HEK293 (cell line): Measurements from ENCODE around the gene LONP2.
A peak's percentile ranks its signal among the peaks of the same experiment; 100 is the strongest.

Experiments used
- CTCF ChIA-PET: fragments of 350-600 bp; formaldehyde crosslinking; extraction: SDS; loops from one replicate; lab custom pipeline; 2021; ENCODE audit warnings: antibody characterized with exemption; lab: Yijun Ruan, JAX
- POLR2A ChIA-PET: fragments of 300-600 bp; formaldehyde crosslinking; extraction: SDS; loops from one replicate; lab custom pipeline; 2020; ENCODE audit warnings: antibody characterized with exemption, inconsistent platforms; lab: Yijun Ruan, JAX
- H3K27ac ChIP-seq: fragments of 200-500 bp; sonication (Bioruptor generic); 2 replicates; pipeline ENCODE4 v1.5.1; 2014; ENCODE audit warnings: low read depth, low read length, control low read depth, inconsistent platforms; ENCODE audit errors: extremely low read depth
- H3K36me3 ChIP-seq, 2 experiments: fragments of 200-500 bp in 1 of 2; sonication (Bioruptor generic) in 1 of 2; 1 replicate in 1 of 2; 2 replicates in 1 of 2; pipeline ENCODE4 v1.5.1; 2014 to 2017; ENCODE audit warnings: inconsistent platforms in 2 of 2, low read length in 2 of 2; ENCODE audit not compliant: control insufficient read depth in 2 of 2, insufficient read depth in 1 of 2
- H3K4me1 ChIP-seq: fragments of 200-500 bp; sonication (Bioruptor generic); 2 replicates; pipeline ENCODE4 v1.5.1; 2014; ENCODE audit warnings: mild to moderate bottlenecking, low read length, inconsistent platforms; ENCODE audit not compliant: control insufficient read depth, insufficient read depth
- H3K4me3 ChIP-seq: 2 replicates; pipeline ENCODE4 v1.5.1; 2011; ENCODE audit warnings: low read depth, mild to moderate bottlenecking, control low read depth, low read length, moderate library complexity
- H3K9me3 ChIP-seq: fragments of 200-500 bp; sonication (Bioruptor generic); 2 replicates; pipeline ENCODE4 v1.5.1; 2014; ENCODE audit warnings: low read depth, low read length, inconsistent platforms; ENCODE audit not compliant: control insufficient read depth, insufficient read depth
- GLIS1 ChIP-seq: fragments of 450-650 bp; formaldehyde crosslinking; IDR thresholded peaks from 2 replicates; pipeline ENCODE4 v1.5.1; 2016; ENCODE audit warnings: missing biosample characterization, missing genetic modification characterization
- KLF8 ChIP-seq: fragments of 450-650 bp; formaldehyde crosslinking; IDR thresholded peaks from 2 replicates; pipeline ENCODE4 v1.5.1; 2016; ENCODE audit warnings: missing biosample characterization, missing genetic modification characterization
- PRDM6 ChIP-seq: fragments of 450-650 bp; formaldehyde crosslinking; IDR thresholded peaks from 2 replicates; pipeline ENCODE4 v1.5.1; 2017; ENCODE audit warnings: missing biosample characterization, missing genetic modification characterization
- YY1 ChIP-seq: fragments of 450-650 bp; formaldehyde crosslinking; IDR thresholded peaks from 2 replicates; pipeline ENCODE4 v1.5.1; 2018; ENCODE audit warnings: missing biosample characterization, missing genetic modification characterization
- ZEB2 ChIP-seq: fragments of 450-650 bp; formaldehyde crosslinking; IDR thresholded peaks from 2 replicates; pipeline ENCODE4 v1.5.1; 2016; ENCODE audit warnings: missing biosample characterization, missing genetic modification characterization
- ZFP3 ChIP-seq: fragments of 450-650 bp; formaldehyde crosslinking; IDR thresholded peaks from 2 replicates; pipeline ENCODE4 v1.5.1; 2016; ENCODE audit warnings: low read depth, missing biosample characterization, missing genetic modification characterization
- ZIC2 ChIP-seq: fragments of 450-650 bp; formaldehyde crosslinking; IDR thresholded peaks from 2 replicates; pipeline ENCODE4 v1.5.1; 2016; ENCODE audit warnings: missing biosample characterization, missing genetic modification characterization
- ZNF132 ChIP-seq: fragments of 450-650 bp; formaldehyde crosslinking; IDR thresholded peaks from 2 replicates; pipeline ENCODE4 v1.5.1; 2017; ENCODE audit warnings: missing biosample characterization, missing genetic modification characterization, borderline replicate concordance
- ZNF274 ChIP-seq, 2 experiments: fragments of 200-500 bp in 1 of 2; fragments of 450-650 bp in 1 of 2; sonication (Bioruptor generic) in 1 of 2; formaldehyde crosslinking in 1 of 2; IDR thresholded peaks; 2 replicates each; pipeline versions ENCODE4 v1.5.1 to v1.6.1; 2014 to 2016; ENCODE audit warnings: borderline replicate concordance in 1 of 2, inconsistent platforms in 1 of 2, low read length in 1 of 2, missing biosample characterization in 1 of 2, missing genetic modification characterization in 1 of 2
- ZNF629 ChIP-seq: fragments of 450-650 bp; formaldehyde crosslinking; IDR thresholded peaks from 2 replicates; pipeline ENCODE4 v1.5.1; 2017; ENCODE audit warnings: missing biosample characterization, missing genetic modification characterization
- ZNF660 ChIP-seq: fragments of 450-650 bp; IDR thresholded peaks from 2 replicates; pipeline ENCODE4 v1.5.1; 2018; ENCODE audit warnings: missing biosample characterization, mild to moderate bottlenecking, missing genetic modification characterization
- ZNF76 ChIP-seq: fragments of 450-650 bp; formaldehyde crosslinking; IDR thresholded peaks from 2 replicates; pipeline ENCODE4; 2016; ENCODE audit warnings: low read depth, missing biosample characterization, missing genetic modification characterization, borderline replicate concordance
- ZNF791 ChIP-seq: fragments of 450-650 bp; formaldehyde crosslinking; IDR thresholded peaks from 2 replicates; pipeline ENCODE4 v1.5.1; 2016; ENCODE audit warnings: missing biosample characterization, missing genetic modification characterization
- TF ChIP-seq, protein P1 (sequence below): fragments of 450-650 bp; formaldehyde crosslinking; IDR thresholded peaks from 2 replicates; pipeline ENCODE4 v1.5.1; 2016; ENCODE audit warnings: missing biosample characterization, missing genetic modification characterization
- TF ChIP-seq, protein P2 (sequence below): fragments of 450-650 bp; formaldehyde crosslinking; IDR thresholded peaks from 2 replicates; pipeline ENCODE4 v1.5.1; 2016; ENCODE audit warnings: missing biosample characterization, missing genetic modification characterization

The LONP2 gene

GRCh38 chr16:48323783-48324775 is 80.0 kb downstream of the LONP2 start:
- POLR2A ChIA-PET = no interaction called here
- no peak for TF ChIP-seq ZNF76
- TF ChIP-seq PRDM6 (tag by site-specific recombination) = no peak
- peaks cover 0 to 20% of the 10 kb centered on the region in 2 experiments; a peak in 1 of 3 replicates for H3K36me3 ChIP-seq
- no peak overlapping the region for H3K4me3 ChIP-seq
- no peak overlapping the region for H3K27ac ChIP-seq
- H3K4me1 ChIP-seq = 0 out of 2 replicates have a peak, but pooled peaks cover 2% of the 10 kb centered on the region
- no peaks in the 10 kb centered on the region for H3K9me3 ChIP-seq
- CTCF ChIA-PET = interaction anchor here (1.6 kb wide), 1 partner anchor 299 kb away, joined by 3 read pairs; no protein-coding TSS in a partner anchor

GRCh38 chr16:48326915-48327314 is 82.8 kb downstream of the LONP2 start:
- TF ChIP-seq ZIC2 (tag by site-specific recombination) = peak; percentile 38; the same call in 1 of the 2 replicates
- TF ChIP-seq ZEB2 = no peak
- TF ChIP-seq, all 188 proteins: peak for 1
- CTCF ChIA-PET = interaction anchor here (0.8 to 1.2 kb wide), 2 partner anchors 9 to 162 kb away, joined by 3 read pairs; no protein-coding TSS in a partner anchor
- no peaks in the 10 kb centered on the region for H3K9me3 ChIP-seq

DNA sequence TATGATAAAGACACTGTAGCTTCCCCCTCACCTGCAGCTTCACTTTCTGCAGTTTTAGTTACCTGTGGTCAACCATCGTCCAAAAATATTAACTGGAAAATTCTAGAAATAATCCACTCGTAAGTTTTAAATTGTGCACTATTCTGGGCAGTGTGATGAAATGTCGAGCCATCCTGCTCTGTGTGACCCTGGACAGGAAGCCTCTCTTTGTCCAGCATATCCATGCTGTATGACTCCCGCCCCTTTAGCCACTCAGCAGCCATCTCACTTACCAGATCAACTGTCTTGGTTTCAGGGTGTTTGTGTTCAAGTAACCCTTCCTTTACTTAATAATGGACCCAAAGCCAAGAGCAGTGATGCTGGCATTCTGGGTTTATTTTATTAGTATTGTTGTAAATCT is 85.0 kb downstream of the LONP2 start:
- TF ChIP-seq GLIS1 (no peak), ZNF660 (tag by site-specific recombination) (no peak)
- TF ChIP-seq, protein P1, sequence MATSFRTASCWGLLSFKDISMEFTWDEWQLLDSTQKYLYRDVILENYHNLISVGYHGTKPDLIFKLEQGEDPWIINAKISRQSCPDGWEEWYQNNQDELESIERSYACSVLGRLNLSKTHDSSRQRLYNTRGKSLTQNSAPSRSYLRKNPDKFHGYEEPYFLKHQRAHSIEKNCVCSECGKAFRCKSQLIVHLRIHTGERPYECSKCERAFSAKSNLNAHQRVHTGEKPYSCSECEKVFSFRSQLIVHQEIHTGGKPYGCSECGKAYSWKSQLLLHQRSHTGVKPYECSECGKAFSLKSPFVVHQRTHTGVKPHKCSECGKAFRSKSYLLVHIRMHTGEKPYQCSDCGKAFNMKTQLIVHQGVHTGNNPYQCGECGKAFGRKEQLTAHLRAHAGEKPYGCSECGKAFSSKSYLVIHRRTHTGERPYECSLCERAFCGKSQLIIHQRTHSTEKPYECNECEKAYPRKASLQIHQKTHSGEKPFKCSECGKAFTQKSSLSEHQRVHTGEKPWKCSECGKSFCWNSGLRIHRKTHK = no peak
- ChIA-PET CTCF (no interaction called here), POLR2A (no interaction called here)
- H3K36me3 ChIP-seq = peaks cover 0 to 19% of the 10 kb centered on the region in 2 experiments; a peak in 1 of 3 replicates
- no peaks in the 10 kb centered on the region for H3K9me3 ChIP-seq
- no peak overlapping the region for H3K4me3 ChIP-seq
- H3K27ac ChIP-seq = no peak overlapping the region
- H3K4me1 ChIP-seq = no peaks in the 10 kb centered on the region

More at GRCh38 chr16:48326915-48327314, 82.8 kb downstream of the LONP2 start:
- Histone ChIP-seq H3K36me3 (peaks cover 0 to 19% of the 10 kb centered on the region in 2 experiments; a peak in 1 of 3 replicates), H3K4me1 (no peaks in the 10 kb centered on the region), H3K27ac (no peak overlapping the region), H3K4me3 (no peak overlapping the region)
- POLR2A ChIA-PET = no interaction called here

DNA sequence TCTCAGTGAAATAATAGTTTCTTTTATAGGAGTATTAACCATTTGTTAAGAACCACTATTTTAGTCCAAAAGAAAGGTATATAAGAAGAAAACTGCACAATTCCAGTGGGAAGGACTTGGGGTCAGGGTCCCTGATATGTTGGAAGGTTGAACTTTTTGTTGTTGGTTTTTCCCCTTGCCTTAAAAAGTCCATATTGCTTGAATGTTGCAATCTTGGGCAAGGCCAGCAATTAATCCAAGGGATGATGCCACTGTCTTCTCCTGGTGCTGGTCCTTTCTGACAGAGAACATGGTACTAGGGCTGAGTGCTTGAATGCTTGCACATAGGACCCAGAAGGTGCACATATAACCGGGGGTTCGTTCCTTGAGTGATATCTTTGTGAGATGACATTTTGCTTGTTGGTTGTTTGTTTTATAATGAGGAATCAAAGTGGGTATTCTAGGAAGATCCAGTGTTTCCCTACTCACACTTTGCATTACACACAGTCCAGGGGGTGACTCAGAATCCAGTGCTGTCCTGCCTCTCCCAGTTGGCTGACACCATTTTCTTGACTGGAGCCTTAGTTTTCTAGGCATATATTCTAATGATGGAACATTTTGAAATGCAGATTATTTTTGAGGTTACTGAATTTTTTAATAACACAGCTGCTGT is 86.2 kb downstream of the LONP2 start:
- Histone ChIP-seq H3K9me3 (no peaks in the 10 kb centered on the region), H3K4me3 (no peak overlapping the region), H3K27ac (no peak overlapping the region), H3K36me3 (peaks cover 0 to 26% of the 10 kb centered on the region in 2 experiments; a peak in 2 of 3 replicates), H3K4me1 (no peaks in the 10 kb centered on the region)
- ChIA-PET POLR2A (no interaction called here), CTCF (no interaction called here)
- TF ChIP-seq ZNF274 (IDR thresholded peaks at IDR 0.05; ENCODE audit: low read length) = no peak
- TF ChIP-seq ZNF274 (tag by site-specific recombination; IDR thresholded peaks at IDR 0.05; ENCODE audit: borderline replicate concordance) = no peak
- no peak for TF ChIP-seq KLF8 (tag by site-specific recombination)
- TF ChIP-seq ZNF132 = no peak
- TF ChIP-seq ZNF791 = no peak
- no peak for TF ChIP-seq YY1 (tag by site-specific recombination)
- TF ChIP-seq, protein P2, sequence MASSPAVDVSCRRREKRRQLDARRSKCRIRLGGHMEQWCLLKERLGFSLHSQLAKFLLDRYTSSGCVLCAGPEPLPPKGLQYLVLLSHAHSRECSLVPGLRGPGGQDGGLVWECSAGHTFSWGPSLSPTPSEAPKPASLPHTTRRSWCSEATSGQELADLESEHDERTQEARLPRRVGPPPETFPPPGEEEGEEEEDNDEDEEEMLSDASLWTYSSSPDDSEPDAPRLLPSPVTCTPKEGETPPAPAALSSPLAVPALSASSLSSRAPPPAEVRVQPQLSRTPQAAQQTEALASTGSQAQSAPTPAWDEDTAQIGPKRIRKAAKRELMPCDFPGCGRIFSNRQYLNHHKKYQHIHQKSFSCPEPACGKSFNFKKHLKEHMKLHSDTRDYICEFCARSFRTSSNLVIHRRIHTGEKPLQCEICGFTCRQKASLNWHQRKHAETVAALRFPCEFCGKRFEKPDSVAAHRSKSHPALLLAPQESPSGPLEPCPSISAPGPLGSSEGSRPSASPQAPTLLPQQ (tag by site-specific recombination) = no peak
- no peak for TF ChIP-seq ZFP3 (tag by site-specific recombination)
- no peak for TF ChIP-seq ZNF629 (tag by site-specific recombination)
